Tongue (tissue), 2 donors: ENCODE measurements around the gene CEACAM18. TPM values are rescaled to one million over a fixed set of nuclear protein-coding genes. Genes with fewer than 3 reads are reported as not detected.
A peak's percentile ranks its signal among the peaks of the same experiment; 100 is the strongest.
"Not testable (repeated sequence)": the region's sequence is repeated elsewhere in the genome, so short reads cannot be mapped to it uniquely, and the experiment has no call there.

Experiments used
- DNase-seq: peaks from one replicate; pipeline ENCODE4 v3.0.0-alpha.2; 2015
- total RNA-seq: library from RNA; depleted of rRNA; stranded (reverse); fragments of >200 nt; gene quantifications from one replicate; pipeline ENCODE4 v1.2.3, GENCODE V29; 2014

CEACAM18 gene
- total RNA-seq, 1 donor from 2014 or later, result not detected

DNA sequence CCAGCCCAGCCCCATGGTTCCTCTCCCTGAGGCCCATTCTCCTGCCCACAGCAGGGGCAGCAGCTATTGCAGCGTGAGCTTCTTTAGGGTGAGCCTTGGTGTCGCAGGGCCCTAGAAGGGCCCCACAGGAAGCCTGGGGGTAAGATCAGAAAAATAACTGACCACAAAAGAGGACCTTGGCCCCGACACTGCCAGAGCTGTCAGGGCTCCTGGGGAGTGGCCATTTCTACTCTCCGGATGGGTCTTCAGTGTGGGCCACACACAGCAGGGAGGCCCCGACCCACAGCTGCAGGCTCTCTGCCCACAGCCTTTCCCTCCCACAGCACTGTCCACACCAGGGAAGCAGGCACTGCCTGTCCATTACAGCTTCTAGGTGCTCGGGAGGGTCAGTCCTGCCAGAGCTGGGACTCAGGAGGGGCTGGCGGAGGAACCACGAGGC is 16.6 kb upstream of the CEACAM18 start:
- no peak for DNase-seq

DNA sequence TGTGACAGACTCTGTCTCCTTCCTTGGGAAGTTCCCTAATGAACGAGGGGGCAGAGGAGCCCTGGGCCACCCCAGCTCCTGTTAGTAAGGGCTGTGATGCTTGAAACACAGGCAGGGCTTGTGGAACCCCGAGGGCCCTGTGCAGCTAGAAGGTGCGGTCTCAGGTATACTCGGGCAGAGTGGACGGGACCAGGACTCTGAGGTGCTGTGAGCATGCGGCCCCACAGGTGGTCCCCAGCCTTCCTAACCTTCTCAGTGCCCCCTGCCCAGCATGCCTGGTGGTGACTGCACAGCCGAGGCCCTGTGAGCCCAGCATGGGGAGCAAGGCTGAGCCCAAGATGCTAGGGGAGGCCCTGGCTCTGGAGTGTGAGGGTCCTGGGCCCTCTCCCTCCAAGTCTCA is 16.1 kb upstream of the CEACAM18 start:
- no peak for DNase-seq

DNA sequence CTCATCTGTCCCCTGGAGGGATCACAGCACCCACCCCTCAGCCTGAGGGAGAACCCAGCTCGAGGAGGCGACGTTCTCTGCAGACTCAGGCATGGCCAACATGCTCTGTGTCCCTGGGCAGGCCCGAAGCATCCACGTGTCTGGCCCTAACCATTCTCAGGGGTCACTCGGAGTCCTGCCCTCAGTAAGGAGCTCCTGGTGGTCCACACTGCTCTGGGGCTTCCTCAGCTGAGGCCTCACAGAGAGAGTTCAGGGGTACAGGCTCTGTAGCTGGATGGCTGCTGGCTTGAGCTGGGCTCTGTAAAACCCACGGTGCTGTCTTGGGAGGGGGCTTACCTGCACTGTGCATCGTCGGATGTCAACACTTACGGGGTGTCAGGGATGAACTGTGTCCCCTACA is 15.7 kb upstream of the CEACAM18 start:
- no peak for DNase-seq

DNA sequence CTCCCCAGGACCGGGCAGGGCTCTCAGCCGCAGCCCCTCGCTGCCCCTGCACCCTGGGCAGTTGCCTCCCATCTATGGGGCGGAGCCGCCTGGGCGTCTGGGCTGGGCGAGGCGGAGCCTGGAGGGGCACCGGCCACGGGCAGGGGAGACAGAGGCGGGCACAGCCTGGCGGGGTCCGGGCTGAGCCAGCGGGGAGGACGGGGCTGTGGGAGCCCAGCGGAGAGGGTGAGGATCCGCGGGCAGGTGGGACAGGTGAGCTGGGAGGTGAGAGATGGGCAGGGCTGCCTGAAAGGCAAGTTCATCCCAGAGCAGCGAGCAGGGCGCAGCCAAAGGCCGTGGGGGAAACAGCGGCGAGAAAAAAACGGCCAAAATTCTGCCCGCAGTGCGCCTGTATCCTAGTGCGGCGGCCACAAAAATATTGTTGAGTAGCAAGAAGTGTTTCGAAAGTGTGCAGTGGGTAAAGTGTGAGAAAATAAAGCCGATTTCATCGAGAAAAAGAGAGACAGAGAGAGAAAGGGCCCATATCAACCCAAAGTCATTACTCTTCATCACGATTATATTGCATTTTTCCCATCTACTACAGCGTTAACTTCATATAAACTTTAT is 14.3 kb upstream of the CEACAM18 start:
- DNase-seq, result not testable (repeated sequence)

DNA sequence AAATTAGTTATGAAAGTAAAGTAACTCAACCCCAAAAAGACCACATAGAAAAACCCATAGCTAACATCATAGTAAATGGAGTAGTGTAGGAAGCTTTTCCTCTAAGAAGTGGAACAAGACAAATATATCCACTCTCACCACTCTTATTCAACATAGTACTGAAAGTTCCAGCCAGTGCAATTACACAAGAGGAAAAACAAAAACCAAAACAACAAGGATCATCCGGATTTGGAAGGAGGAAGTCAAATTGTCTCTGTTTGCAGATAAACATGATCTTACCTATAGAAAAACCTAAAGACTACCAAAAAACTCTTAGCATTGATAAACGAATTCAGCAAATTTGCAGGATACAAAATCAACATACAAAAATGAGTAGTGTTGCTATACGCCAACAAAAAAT is 11.6 kb upstream of the CEACAM18 start:
- DNase-seq, result no peak

DNA sequence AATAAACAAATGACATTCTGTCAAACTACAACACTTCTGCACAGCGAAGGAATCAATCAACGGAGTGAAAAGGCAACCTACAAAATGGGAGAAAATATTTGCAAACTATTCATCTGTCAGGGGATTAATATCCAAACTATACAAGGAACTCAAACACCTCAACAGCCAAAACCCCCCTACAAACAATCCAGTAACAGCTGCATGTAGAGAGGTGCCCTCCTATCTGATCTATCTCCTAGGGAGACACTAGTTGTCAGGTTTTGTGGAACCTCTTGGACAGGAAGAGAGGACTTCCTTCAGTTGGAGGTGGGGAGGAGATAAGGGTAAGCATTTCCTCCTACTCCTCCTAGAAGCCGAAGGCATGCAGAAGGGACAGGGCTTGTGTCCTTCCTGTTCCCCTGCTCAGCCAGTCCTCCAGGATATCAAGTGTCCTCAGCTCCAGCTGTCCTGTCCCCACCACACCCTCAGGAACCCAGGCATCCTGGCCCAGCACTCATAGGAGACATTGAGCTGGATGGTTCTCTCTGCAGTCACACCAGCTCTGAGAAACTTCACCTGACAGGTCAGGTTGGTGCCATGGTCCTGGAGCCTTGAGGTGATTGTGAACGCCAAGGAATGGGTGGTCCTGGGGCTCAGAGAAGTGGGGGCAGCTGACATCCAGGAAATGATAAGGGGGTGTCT is 10.3 kb upstream of the CEACAM18 start:
- DNase-seq, result no peak

DNA sequence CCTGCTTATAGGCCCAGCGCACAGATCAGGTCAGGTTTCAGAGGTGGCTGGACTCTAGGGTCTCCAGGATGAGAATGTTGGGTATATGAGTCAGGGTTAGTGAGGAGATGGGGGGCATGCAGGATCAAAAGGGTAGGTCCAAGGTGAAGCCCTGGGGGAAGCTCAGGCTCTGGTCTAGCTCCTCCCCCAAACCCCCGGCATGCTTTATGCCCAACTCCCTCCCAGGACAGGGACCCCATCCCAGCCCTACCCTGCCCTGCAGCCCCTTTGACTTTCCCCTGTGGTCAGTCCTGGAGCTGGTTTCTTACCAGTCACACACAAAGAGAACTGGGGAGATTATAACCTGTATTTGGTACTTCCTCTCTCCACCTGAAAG is 9.8 kb upstream of the CEACAM18 start:
- no peak for DNase-seq

DNA sequence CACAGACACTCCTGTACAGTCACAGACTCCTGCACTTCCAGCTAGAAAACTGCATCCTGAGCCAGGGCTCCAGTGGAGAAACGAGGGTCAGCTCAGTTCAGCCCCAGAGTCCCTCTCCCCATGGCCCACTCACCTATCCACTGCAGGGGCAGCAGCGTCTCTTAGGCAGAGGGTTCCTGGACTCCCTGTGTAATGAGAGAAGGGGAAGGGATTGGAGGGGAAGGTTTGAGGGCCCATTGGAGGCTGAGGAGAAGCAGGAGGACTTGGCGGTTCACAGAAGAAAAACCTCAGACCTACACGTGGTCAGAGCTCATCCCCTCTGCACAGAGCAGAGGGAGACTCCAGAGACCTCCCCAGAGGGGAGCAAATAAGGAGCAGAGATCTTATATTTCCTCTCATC is 9.2 kb upstream of the CEACAM18 start:
- no peak for DNase-seq

DNA sequence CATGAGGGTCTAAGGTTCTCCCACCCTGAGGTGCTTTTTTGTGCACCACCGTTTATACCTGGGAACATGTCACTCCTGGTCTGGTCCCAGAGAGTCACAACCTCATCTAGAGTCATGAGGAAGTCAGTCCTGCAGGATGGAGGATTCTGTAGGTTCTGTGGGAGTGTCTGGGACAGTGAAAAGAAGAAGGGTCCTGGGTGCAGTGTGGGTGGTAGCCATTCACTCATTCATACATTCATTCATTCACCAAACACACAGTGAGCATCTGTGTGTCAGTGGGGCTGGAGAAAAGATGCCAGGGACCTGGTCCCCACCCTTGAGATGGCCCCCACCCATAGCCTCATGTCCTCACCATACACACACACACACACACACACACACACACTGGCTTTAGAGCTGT is 8.7 kb upstream of the CEACAM18 start:
- DNase-seq, result no peak

DNA sequence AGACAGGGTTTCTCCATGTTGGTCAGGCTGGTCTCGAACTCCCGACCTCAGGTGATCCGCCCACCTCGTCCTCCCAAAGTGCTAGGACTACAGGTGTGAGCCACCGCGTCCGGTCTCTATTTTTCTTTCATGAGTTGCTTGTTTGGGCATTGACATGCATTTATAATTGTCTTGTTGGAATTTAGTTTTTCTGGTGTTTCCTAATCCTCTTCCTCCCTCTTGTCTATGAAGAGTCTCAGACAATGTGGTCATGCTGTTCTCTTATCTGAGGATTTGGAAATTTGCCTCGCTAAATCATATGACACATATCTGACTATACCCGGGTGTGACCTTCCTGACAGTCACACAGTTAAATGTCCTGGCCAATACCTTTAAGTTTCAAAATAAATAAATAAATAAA is 7.4 kb upstream of the CEACAM18 start:
- no peak for DNase-seq

DNA sequence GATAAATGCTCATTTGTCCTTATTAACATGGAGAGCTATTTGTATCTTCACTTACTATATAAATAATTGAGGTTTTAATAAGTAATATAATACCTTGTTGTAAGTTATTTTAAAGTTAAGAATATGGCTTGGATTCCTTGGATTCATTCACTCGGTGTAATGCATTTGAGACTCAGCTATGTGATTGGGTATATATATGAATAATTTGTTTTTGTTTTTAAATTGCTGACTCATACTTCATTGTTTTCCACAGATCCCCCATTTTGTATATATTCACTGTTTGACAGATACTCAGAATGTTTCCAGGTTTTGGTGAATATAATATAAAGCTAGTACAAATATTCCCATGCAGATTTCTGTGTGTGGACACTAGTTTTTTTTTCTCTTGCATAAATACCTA is 6.8 kb upstream of the CEACAM18 start:
- DNase-seq, result no peak

DNA sequence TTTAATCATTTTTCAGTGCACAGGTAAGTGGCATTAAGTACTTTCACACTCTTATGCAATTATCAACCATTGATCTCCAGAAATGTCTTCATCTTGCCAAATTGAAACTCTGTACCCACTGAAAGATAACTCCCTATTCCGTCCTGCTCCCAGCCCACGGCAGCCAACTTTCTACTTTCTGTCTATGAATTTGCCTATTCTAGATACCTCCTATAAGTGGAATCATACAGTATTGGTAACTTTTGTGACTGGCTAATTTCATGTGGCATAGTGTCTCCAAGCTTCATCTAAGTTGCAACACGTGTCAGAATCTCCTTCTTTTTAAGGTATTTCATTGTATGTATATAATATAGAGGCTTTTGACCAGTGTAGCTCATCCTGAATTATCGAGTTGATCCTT is 5.7 kb upstream of the CEACAM18 start:
- no peak for DNase-seq

DNA sequence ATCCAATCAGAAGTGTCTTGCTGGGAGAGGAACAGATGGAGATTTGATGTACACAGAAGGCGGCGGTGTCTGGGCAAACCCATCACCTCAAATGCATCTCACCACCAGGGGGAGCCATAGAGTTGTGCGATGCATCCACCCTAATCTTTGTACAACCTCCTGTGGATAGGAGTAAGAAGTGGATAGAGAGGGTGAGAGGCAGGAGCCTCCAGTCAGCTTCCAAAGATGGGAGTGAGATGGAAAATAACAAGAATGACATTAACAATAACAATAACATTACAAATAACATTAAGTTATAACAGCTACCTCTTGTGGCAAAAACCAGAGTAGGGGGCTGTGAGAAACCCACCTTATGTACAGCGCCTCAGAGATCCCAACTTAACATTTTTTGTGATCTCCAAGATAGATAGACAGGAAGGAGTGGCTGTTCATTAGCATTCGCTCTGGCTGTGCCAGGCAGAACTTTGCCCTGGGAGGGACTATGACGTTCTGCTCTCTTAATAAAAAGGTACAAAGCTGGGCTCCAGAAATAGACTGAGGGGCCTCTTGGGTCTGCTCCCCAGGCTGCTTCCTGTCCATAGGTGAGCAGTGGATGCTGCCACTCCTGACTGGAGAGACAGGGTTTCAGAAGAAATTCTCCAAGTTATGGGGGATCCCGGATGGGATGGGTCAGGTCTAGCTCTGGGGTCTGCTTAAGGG is 5.2 kb upstream of the CEACAM18 start:
- DNase-seq, result peak; percentile 78

DNA sequence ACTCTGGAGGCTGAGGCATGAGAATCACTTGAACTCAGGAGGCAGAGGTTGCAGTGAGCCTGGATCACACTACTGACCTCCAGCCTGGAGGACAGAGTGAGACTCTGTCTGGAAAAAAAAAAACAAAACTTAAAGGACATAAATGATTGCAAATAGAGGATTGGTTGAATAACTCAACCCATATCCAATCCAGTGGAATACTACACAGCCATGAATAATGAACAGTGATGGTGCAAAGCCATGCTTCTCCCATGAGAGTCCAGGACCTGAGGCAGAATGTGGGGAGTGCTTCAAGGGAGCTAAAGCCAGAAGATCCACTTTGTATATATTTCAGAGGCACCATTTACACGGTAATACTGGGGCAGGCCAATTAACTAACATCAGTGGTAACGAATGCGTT is 2.2 kb upstream of the CEACAM18 start:
- no peak for DNase-seq

DNA sequence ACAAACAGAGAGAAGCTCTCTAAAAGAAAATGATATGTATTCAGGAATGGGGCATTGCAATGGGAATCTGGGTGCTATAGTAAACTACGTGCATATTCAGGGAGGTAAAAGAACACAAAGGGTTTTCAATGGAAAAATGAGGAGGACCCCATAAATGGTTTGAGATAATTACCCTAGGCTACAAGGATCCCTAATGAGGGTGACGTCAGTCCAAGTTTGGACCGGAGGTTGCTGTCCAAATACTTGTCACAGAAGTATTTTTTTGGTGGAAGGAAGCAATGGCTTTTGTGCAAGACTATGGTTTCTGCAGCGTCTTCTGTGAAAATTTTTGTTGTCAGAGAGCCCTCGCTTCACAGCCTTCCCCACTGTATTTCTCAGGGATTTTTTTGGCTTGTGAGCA is 995 bp upstream of the CEACAM18 start:
- no peak for DNase-seq

DNA sequence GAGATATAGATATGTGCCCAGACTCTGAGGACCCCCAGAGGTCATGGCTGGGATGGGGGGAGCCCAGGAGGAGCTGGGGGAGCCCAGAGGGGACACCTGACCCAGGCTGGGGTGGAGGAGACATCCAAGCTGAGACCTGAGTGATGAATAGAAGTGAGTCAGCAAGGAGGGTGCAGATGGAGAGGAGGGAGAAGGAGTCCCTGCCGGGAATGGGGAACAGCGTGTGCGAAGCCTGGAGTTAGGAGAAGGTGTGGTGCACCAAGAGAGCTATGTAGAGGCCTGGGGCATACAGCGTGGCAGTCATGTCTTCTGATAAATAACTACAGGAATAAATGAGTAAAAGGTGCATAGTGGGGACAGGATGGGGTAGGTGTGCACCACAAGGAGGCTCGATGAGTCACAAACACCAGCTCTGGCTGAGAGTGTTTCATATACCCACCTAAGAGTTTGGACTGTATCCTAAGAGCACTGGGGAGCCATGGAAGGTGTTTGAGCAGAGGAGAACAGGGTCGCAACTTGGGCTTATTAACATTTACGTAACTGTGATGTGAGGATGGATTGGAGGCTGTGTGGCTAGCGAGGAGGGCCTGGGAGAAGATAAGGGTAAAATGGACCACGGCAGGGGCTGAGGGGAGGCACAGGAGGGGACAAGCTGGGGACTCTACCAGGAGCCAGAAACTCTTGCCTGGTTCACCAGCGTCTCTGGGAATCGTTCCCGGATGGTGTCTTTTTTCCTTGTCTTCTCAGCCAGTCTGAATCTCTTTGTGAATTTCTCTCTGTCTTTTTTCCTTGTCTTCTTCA is 1.4 kb downstream of the CEACAM18 start:
- no peak for DNase-seq

DNA sequence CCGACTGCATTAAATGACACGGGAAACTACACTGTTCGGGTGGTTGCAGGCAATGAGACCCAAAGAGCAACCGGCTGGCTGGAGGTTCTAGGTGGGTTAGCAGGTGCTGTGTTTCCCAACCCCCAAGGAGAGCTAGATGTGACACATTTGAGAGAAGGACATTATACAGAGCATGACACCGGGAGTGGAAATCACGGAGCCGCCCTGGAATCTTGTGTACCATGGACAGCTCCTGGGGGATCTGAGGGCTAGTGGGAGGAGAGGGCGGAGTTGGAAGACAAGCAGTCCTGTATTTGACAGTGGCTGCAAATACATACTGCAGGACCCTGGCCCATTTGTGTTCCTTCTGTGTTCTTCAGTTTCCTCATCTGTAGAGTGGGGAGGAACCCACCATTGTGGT is 2.3 kb downstream of the CEACAM18 start:
- peak; percentile 47 for DNase-seq

DNA sequence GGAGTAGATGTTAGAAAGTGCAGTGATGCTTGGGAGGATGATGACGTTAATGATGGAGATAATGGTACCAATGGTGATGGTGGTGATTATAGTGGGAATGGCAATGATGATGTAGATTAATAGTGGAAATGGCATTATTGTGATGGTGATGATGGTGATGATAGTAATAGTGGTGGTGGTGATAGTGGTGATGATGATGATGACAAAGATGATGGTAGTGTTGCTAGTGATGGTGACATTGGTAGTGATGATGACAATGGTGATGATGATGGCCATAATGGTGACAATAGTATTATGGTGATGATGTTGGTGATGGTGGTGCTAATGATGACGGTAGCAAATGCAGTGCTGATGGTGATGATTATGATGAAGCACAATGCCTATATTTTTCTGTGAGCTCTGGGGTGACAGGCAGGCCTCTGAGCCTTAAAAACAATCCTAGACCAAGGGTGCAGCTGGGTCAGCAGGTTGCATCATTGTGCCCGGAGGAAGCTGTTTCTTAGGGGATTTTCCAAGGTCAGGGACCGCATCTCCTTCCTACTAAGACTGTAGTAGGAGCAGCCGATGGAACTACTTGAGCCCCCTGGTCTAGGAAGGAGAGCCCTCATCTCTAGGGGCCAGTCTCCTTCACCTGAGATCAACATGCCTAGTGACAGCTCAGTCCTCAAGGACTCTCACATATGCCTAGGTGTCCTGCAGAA is 7.8 kb downstream of the CEACAM18 start:
- no peak for DNase-seq

DNA sequence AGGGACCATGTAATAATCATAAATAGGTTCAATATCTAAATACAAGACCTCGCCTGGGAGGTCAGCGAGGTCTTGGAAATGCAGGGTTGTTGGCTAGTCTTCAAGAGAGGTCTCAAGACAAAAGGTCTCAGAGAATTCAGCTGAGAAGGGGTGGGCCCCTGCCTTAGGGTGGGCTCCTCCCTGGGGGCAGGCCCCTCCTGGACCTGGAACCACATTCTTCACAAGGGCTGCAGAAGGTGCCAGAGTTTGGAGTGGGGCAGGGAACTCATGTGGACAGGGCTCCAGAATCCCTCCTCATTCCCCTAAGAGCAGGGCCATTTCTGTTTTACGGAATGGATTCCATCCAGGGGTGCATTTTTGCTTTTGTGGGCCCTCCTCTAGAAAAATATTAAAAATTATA is 10.2 kb downstream of the CEACAM18 start:
- no peak for DNase-seq

DNA sequence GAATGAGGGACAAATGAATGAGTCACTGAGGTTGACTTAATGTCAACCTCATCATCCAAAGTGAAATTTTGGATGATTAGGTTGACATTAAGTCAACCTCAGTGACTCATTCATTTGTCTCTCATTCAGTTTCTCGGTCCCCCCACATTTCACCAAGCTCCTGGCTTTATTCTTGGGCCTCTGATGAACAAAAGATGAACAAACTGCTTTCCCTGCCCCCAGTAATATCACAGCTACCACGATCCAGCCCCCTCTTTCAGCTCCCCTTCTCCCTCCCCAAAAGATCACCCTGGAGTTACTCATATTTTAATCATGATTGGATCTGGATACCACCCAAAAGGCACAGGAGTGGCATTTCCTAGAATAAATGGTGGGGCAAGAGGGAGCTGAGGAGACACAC is 10.8 kb downstream of the CEACAM18 start:
- DNase-seq, result no peak

DNA sequence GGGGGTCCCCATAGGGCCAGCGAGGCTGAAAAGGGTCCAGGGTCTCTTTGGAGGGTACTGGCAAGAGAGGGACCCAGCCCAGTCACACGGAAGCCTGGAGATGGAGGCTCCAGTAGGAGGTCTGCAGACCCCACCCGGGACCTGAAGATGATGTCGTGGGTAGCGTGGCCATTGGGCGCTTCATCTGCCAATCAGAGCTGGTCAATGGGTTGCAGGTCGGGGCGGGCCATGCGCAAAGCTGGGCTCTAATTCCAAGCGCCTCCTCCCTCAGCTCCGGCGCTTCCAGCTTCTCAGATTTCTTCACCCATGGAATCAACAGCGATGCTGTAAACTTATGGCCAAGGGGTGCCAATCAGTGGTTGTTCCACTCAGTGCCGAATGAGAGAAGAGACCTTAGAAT is 12.3 kb downstream of the CEACAM18 start:
- DNase-seq, result no peak

DNA sequence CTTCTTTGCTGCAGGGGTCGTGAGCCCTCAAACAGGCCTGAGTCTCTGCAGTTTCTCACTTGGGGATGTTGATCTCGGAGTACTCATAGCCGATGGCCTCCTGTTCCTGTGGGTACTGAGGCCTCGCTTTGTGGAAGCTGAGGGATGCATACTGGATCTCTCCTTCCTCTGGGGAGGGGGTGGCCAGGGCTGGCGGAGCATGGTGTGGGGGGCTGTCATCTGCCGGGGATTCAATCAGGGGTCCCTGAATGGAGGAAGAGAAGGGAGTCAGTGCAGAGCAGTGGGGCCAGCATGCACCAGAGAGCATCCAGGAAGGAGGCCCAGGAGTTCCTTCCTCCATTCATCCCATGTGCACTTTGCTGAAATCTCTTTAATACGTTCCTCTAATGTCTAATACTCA is 13.2 kb downstream of the CEACAM18 start:
- DNase-seq, result no peak
